Testis (tissue), 2 donors: ENCODE data around the gene RGS12.

ENCODE experiments used
- POLR2A ChIP-seq: fragments of 450-650 bp; IDR thresholded peaks from one replicate; pipeline ENCODE4 v1.6.1; 2017; ENCODE audit warnings: antibody characterized with exemption, mild to moderate bottlenecking, moderate library complexity
- TF ChIP-seq, protein P1 (sequence below), 3 experiments: fragments of 450-650 bp in 2 of 3; fragments of 200-600 bp in 1 of 3; sonication (generic) in 1 of 3; IDR thresholded peaks; one replicate each; pipeline ENCODE4 v1.5.1; 2016 to 2019; ENCODE audit warnings: antibody characterized with exemption in 3 of 3, mild to moderate bottlenecking in 2 of 3, moderate library complexity in 1 of 3

DNA sequence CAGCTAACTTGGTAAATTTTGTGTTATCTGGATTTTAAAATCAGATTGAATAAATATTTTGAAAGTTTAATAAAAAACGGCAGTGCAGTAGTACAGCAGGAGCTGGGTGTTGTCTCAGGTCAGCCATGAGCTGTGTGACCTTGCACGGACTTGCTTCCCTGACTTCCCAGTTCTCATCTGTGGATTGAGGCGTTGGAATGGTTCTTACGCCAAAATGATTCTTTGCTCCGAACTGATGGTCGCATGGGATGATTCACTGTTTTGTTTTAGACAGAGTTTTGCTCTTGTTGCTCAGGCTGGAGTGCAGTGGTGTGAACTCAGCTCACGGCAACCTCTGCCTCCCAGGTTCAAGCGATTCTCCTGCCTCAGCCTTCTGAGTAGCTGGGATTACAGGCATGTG lies 45.0 kb downstream of the RGS12 start:
- TF ChIP-seq, protein P1, sequence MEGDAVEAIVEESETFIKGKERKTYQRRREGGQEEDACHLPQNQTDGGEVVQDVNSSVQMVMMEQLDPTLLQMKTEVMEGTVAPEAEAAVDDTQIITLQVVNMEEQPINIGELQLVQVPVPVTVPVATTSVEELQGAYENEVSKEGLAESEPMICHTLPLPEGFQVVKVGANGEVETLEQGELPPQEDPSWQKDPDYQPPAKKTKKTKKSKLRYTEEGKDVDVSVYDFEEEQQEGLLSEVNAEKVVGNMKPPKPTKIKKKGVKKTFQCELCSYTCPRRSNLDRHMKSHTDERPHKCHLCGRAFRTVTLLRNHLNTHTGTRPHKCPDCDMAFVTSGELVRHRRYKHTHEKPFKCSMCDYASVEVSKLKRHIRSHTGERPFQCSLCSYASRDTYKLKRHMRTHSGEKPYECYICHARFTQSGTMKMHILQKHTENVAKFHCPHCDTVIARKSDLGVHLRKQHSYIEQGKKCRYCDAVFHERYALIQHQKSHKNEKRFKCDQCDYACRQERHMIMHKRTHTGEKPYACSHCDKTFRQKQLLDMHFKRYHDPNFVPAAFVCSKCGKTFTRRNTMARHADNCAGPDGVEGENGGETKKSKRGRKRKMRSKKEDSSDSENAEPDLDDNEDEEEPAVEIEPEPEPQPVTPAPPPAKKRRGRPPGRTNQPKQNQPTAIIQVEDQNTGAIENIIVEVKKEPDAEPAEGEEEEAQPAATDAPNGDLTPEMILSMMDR (IDR thresholded peaks at IDR 0.05) = no peak
- no peak for TF ChIP-seq POLR2A
